ENCODE data around the gene PTRHD1. TPM values are rescaled to one million over a fixed set of nuclear protein-coding genes. Genes with fewer than 3 reads are reported as not detected.

Gene PTRHD1
- total RNA-seq, 1 donor from 2014 or later: 42.7 TPM

DNA sequence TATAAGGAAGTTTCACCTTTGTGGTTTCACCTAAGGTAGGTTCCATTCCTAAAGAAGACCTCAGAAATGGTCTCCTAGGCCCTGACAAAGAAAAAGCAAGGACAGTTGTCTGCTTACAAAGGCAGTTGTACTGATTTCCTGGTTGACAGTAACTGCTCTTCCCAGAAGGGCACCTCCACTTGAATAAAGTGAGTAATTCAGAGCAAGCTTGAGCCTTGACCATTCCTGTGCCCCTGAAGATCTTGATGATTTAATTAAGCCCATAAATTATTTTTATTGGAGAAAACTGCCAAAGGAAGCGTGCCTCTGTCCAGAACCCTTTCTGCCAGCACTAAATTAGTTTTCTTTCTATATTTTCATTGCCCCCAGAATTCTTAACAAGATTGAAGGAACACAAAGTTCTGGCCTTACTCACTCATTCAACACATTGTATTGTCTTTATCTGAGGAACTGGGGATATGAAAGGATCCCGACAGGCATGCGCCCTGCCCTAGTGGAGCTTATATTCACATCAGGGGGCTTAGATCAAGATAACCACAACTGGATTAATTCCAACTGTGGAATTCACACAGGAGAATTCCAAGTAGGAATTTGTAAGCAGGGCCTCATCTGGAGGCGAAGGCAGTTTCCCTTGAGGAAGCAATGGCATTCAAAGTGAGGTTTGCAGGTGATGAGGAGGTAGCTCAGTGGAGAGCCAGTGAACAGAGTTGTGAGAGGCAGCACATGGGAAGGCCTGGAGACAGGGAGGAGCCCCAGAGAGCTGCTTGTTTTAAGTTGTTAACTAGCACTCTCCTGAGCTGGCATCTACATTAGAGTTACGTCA is 21.2 kb downstream of the PTRHD1 start:
- Mint-ChIP-seq H3K4me1 (no peaks in the 10 kb centered on the region), H3K9me3 (no peaks in the 10 kb centered on the region), H3K27ac (ENCODE audit: unreplicated experiment) (no peak overlapping the region), H3K4me3 (no peak overlapping the region), H3K36me3 (ENCODE audit: low read depth) (peaks cover 14% of the 10 kb centered on the region), H3K27me3 (ENCODE audit: low read depth) (no peaks in the 10 kb centered on the region)
- TF ChIP-seq, protein P1, sequence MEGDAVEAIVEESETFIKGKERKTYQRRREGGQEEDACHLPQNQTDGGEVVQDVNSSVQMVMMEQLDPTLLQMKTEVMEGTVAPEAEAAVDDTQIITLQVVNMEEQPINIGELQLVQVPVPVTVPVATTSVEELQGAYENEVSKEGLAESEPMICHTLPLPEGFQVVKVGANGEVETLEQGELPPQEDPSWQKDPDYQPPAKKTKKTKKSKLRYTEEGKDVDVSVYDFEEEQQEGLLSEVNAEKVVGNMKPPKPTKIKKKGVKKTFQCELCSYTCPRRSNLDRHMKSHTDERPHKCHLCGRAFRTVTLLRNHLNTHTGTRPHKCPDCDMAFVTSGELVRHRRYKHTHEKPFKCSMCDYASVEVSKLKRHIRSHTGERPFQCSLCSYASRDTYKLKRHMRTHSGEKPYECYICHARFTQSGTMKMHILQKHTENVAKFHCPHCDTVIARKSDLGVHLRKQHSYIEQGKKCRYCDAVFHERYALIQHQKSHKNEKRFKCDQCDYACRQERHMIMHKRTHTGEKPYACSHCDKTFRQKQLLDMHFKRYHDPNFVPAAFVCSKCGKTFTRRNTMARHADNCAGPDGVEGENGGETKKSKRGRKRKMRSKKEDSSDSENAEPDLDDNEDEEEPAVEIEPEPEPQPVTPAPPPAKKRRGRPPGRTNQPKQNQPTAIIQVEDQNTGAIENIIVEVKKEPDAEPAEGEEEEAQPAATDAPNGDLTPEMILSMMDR (conservative IDR thresholded peaks at IDR 0.05): no peak
- no peak for DNase-seq (ENCODE audit: low read depth, low spot score)

DNA sequence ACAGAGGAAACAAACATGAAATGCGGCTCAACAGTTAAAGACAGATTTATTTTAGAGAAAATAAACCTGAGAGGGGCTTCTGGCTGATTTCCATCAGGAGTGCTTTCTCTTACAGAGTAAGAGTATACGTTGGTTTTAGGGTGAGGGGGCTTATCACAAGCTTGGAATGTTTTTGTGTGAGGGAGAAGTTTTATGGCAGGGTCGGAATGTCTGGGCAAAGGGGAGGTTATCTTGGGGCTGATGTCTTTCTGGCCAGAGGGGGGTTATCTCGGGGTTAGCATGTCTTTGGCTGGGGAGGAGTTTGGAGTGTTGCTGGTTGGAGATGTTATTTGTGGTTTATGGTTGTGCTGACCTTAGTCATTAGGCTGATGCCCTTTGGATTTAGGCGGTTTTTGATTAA is 22.1 kb downstream of the PTRHD1 start:
- H3K4me1 Mint-ChIP-seq: no peaks in the 10 kb centered on the region
- peak overlapping the region; percentile 10 for H3K27ac Mint-ChIP-seq (ENCODE audit: unreplicated experiment)
- H3K27me3 Mint-ChIP-seq (ENCODE audit: low read depth): no peaks in the 10 kb centered on the region

DNA sequence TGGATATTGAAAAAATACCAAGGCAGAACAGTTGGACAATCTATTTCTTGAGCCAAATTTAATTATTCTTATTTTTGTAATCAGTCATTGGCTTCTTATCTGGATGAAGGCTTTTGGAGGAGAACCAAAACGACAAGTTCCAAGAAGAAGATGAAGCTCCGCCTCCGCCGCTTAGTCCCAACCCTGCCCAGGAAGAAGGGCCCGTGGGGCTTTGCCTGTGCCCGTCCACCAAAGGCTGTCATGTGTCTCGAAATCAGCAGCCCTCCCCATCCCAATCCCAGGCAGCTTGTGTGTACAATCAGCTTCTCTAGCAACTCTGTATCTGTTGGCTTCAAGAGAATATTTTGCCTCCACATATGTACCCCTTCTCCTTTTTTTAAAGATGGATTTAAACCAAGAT is 24.6 kb downstream of the PTRHD1 start:
- Mint-ChIP-seq H3K27me3 (ENCODE audit: low read depth) (no peaks in the 10 kb centered on the region), H3K4me1 (no peaks in the 10 kb centered on the region), H3K4me3 (no peak overlapping the region), H3K36me3 (ENCODE audit: low read depth) (peaks cover 32% of the 10 kb centered on the region), H3K9me3 (no peaks in the 10 kb centered on the region), H3K27ac (ENCODE audit: unreplicated experiment) (no peak overlapping the region)
- DNase-seq (ENCODE audit: low read depth, low spot score): no peak
- TF ChIP-seq, protein P1 (conservative IDR thresholded peaks at IDR 0.05): no peak

More for the DNA sequence above, 22.1 kb downstream of the PTRHD1 start:
- DNase-seq (ENCODE audit: low read depth, low spot score): no peak
- TF ChIP-seq, protein P1 (conservative IDR thresholded peaks at IDR 0.05): no peak
- H3K36me3 Mint-ChIP-seq (ENCODE audit: low read depth): peaks cover 22% of the 10 kb centered on the region
- H3K4me3 Mint-ChIP-seq: no peak overlapping the region
- no peaks in the 10 kb centered on the region for H3K9me3 Mint-ChIP-seq

DNA sequence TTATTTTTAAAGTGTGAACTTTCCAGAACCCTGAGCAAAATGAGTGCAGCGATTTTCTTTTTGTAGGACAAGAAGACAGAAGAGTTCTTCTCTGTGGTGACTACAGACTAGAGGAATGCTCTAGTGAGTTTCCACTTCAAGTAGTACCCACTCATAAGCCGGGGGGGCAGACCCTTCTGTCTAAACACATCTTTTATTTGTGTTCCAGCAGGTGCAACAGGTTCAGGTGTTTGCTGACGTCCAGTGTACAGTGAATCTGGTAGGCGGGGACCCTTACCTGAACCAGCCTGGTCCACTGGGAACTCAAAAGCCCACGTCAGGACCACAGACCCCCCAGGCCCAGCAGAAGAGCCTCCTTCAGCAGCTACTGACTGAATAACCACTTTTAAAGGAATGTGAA is 25.2 kb downstream of the PTRHD1 start:
- Mint-ChIP-seq H3K36me3 (ENCODE audit: low read depth) (peaks cover 32% of the 10 kb centered on the region), H3K4me3 (no peak overlapping the region), H3K4me1 (no peaks in the 10 kb centered on the region), H3K27ac (ENCODE audit: unreplicated experiment) (no peak overlapping the region), H3K9me3 (no peaks in the 10 kb centered on the region), H3K27me3 (ENCODE audit: low read depth) (no peaks in the 10 kb centered on the region)
- TF ChIP-seq, protein P1 (conservative IDR thresholded peaks at IDR 0.05): no peak
- no peak for DNase-seq (ENCODE audit: low read depth, low spot score)

DNA sequence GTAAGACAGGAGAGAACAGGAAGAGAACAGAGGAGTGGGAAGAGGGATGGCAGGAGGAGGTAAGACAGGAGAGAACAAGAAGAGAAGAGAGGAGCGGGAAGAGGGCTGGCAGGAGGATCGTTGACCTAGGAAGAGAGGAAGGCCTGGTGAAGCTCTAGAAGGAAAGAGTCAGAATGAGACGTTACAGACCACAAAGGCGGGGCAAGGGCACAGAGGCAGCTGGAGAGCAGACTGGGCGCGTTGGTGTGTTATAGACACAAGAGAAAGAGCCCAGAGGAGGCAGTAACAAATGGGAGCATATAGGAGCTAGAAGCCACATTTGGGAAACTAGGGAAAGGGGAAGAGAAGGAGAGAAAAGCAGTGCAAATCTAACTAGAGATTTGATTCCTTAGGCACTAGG is 26.6 kb downstream of the PTRHD1 start:
- H3K9me3 Mint-ChIP-seq: no peaks in the 10 kb centered on the region
- H3K27me3 Mint-ChIP-seq (ENCODE audit: low read depth): no peaks in the 10 kb centered on the region
- H3K4me3 Mint-ChIP-seq: no peak overlapping the region
- TF ChIP-seq, protein P1 (conservative IDR thresholded peaks at IDR 0.05): no peak
- no peak overlapping the region for H3K27ac Mint-ChIP-seq (ENCODE audit: unreplicated experiment)
- H3K36me3 Mint-ChIP-seq (ENCODE audit: low read depth): peaks cover 35% of the 10 kb centered on the region
- H3K4me1 Mint-ChIP-seq: no peaks in the 10 kb centered on the region
- DNase-seq (ENCODE audit: low read depth, low spot score): no peak
